HuH-7 (cell line): Measurements from ENCODE around the gene OLR1.

Experiments used
- DNase-seq: peaks from one replicate; pipeline ENCODE4 v3.0.0; 2011; ENCODE audit warnings: low spot score

Gene OLR1

DNA sequence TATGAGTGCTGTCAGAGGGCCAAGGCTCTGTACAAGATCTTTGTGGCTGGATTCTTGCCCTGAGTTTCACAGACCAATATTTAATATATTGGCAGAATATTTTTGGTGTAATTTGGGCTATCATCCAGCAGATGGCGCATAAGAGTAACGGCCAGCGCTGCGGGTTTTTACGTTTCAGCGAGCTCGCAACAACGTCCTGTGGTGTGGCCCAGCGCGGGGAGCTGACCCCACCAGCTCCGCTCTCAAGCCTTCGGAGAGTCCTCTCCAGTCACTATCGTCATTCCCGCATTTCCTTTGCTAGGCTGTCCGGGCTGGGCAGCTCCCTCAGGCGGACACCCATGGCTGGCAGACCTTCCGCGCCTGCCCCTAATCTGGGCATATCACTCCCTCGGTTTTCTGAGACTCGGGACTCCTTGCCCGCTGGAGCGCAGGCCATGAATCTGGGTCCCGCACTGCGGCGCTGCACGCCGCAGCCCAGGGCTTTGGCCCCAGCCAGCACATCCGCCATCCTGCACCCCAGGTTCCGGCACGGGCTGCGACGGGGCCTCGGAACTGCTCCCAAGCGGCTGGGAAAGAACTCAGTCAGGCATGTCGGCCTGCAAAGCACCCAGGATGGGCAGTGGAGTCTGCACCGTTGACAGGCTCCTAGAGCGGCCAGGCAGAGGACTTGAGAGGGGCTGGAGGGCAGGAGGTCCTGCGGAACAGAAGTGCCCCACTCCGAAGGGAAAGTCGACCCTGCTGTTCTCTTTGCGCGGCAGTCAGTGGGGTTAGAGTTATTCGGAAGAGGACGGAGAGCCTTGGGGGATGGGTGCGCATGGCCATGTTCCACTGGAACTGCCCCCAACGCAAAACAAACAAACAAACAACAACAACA, 18.4 kb downstream of the OLR1 start:
- peak; percentile 70 for DNase-seq

GRCh38 chr12:10151621-10152020, 20.3 kb downstream of the OLR1 start:
- DNase-seq: no peak

DNA sequence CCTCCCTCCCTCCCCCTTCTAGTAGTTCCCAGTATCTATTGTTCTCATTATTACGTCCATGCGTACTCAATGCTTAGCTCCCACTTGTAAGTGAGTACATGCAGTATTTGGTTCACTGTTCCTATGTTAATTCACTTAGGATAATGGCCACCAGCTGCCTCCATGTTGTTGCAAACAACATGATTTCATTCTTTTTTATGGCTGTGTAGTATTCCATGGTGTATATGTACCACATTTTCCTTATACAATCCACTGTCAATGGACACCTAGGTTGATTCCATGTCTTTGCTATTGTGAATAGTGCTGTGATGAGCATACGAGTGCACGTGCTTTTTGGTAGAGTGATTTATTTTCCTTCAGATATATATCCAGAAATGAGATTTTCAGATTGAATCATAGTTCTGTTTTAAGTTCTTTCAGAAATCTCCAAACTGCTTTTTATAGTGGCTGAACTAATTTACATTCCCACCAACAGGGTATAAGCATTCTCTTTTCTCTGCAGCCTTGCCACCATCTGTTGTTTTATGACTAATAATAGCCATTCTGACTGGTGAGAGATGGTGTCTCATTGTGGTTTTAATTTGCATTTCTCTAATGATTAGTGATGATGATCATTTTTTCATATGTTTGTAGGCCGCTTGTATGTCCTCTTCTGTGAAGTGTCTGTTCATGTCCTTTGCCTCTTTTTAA, 24.1 kb downstream of the OLR1 start:
- DNase-seq: no peak

GRCh38 chr12:10142976-10143589, 28.8 kb downstream of the OLR1 start:
- DNase-seq: no peak

DNA sequence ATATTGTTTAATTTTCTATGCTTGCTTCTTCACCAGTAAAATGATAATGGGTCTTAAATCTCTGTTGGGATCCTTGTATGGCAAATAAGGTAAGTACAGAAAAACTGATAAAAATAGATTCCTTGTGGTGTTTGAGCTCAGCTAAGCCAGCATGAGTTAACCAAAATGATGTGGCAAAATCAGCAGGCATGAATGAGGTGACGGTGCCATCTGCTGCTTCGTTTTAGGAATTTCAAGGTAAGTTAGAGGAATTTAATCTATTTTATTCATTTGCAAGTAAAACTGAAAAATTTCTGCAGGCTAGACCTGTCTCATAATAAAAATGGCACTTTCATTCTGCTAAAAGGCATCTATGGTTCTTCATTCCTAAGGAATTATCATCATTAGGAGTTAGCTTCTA, 31.9 kb downstream of the OLR1 start:
- peak; percentile 23 for DNase-seq

- DNase-seq: no peak
These were observed 35.2 kb downstream of the OLR1 start for GRCh38 chr12:10136637-10137205.

GRCh38 chr12:10135126-10135525, 36.8 kb downstream of the OLR1 start:
- DNase-seq: no peak

GRCh38 chr12:10132850-10133370, 39.0 kb downstream of the OLR1 start:
- DNase-seq: no peak

GRCh38 chr12:10131111-10131690, 40.7 kb downstream of the OLR1 start:
- no peak for DNase-seq

DNA sequence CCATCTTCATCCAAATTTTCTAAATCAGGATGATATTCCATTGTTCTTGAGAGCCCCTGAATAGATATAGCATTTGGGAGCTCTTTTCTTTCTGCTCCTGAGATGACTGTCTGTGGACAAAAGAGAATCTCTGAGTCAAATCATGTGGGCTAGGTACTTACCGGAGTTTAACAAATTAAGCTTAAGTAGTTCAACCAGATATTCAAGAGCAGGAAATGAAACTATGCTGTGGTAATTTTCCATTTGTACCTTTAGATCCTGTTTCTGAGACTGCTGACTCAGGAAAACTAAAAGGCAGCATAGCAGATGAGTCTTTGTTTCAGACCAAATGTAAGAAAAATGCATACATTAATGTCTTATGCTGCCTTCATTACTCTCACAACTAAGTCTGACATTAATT, 41.9 kb downstream of the OLR1 start, which contains the start of gene CLEC7A:
TSS of gene CLEC7A (minus strand) at position 158 of the 400 bp plus-strand sequence. CDS start at position 41, 117 bp downstream.
- DNase-seq: no peak

GRCh38 chr12:10128687-10129086, 43.2 kb downstream of the OLR1 start:
- no peak for DNase-seq

DNA sequence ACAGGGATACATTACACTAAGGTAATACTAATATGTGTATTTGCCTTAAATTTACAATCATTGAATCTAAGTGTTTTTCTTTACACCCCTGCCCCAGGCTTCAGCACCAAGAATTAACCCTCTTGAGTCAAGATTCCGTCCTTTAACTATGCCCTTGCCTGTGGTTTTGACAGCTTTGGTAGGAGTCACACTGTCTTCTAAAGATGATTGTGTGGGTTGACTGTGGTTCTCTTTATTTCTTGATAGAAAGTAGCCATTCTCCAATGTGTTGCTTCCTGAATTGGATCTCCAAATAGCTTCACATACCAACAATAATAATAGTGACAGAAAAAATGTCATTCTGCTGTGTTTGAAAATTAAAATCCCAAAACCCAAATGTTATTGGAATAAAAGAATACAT, 45.5 kb downstream of the OLR1 start:
- DNase-seq: no peak

GRCh38 chr12:10122689-10123088, 49.2 kb downstream of the OLR1 start:
- DNase-seq: peak; percentile 65

GRCh38 chr12:10121278-10121677, 50.7 kb downstream of the OLR1 start:
- no peak for DNase-seq

DNA sequence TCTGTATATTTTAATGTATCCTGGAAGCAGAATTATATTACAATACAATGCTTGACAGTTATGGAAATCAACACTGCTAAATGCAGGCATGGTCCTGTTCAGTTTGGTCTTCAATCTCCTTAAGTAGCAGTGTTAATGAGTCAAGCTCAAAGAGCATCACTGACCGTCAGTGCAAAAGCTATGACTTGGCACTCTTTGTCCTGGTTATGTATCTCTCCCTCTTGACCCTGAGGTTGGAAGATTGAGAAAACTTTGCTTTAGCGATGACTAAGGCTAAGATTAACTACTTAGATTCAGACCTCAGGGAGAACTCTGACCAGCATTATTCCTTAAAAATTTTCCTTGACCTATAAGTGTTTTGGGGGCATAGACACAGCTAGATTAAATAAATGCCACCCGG, 52.9 kb downstream of the OLR1 start:
- DNase-seq: no peak

GRCh38 chr12:10115890-10116289, 56.0 kb downstream of the OLR1 start:
- DNase-seq: no peak

GRCh38 chr12:10115311-10115710, 56.6 kb downstream of the OLR1 start:
- DNase-seq: no peak

GRCh38 chr12:10113920-10114319, 58.0 kb downstream of the OLR1 start:
- DNase-seq: no peak

DNA sequence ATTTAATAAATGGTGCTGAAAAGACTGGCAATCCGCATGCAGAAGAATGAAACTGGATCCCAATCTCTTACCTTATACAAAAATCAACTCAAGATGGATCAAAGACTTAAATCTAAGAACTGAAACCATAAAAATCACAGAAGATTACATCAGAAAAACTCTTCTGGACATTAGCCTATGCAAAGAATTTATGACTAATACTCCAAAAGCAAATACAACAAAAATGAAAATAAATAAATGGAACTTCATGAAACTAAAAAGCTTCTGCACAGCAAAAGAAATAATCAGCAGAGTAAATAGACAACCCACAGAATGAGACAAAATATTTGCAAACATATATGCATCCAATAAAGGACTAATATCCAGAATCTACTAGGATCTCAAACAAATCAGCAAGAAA, 58.9 kb downstream of the OLR1 start:
- no peak for DNase-seq

- DNase-seq: no peak
These were observed 60.5 kb downstream of the OLR1 start for GRCh38 chr12:10111451-10111850.

DNA sequence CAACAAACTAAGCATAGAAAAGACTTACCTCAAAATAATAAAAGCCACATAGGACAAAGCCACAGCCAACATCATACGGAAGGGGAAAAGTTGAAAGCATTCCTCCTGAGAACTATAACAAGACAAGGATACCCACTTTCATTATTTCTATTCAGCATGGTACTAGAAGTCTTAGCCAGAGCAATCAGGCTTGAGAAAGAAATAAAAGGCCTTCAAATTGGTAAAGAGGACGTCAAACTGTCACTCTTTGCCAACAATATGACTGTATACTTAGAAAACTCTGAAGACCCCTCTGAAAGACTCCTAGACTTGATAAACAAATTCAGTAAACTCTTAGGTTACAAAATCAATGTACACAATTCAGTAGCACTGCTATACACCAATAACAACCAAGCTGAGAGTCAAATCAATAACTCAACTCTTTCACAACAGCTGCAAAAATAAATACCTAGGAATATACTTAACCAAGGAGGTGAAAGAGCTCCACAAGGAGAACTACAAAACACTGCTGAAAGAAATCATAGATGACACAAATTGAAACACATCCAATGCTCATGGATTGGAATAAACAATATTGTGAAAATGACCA, 61.6 kb downstream of the OLR1 start:
- DNase-seq: no peak
